Skin epidermis (tissue), 12 donors: ENCODE data around the gene TRIM8.

Source experiments
- H3K27ac ChIP-seq, 21 experiments: fragments of 200-600 bp; sonication (generic) in 11 of 21; one replicate each; pipeline ENCODE4 v1.5.0; 2020; ENCODE audit warnings: mild to moderate bottlenecking in 3 of 21, inconsistent platforms in 2 of 21, moderate library complexity in 2 of 21
- H3K4me3 ChIP-seq, 7 experiments: fragments of 200-600 bp; sonication (generic) in 2 of 7; one replicate each; pipeline ENCODE4 v1.5.0; 2020; ENCODE audit warnings: inconsistent platforms in 2 of 7, mild to moderate bottlenecking in 2 of 7, moderate library complexity in 1 of 7

The TRIM8 gene, protein sequence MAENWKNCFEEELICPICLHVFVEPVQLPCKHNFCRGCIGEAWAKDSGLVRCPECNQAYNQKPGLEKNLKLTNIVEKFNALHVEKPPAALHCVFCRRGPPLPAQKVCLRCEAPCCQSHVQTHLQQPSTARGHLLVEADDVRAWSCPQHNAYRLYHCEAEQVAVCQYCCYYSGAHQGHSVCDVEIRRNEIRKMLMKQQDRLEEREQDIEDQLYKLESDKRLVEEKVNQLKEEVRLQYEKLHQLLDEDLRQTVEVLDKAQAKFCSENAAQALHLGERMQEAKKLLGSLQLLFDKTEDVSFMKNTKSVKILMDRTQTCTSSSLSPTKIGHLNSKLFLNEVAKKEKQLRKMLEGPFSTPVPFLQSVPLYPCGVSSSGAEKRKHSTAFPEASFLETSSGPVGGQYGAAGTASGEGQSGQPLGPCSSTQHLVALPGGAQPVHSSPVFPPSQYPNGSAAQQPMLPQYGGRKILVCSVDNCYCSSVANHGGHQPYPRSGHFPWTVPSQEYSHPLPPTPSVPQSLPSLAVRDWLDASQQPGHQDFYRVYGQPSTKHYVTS

GRCh38 chr10:102644066-102644645 lies at the start of gene TRIM8:
TSS of gene TRIM8 (plus strand) at chr10:102644479. CDS start at chr10:102644618, 139 bp downstream.
- Histone ChIP-seq H3K4me3 (peak within 1 kb of the TSS; percentile 51 to 95 (median 61)), H3K27ac (peak within 1 kb of the TSS; percentile 81 to 100 (median 97))

GRCh38 chr10:102595293-102595692 lies 49.0 kb upstream of the TRIM8 start:
- no peak overlapping the region for H3K4me3 ChIP-seq
- H3K27ac ChIP-seq = peak overlapping the region in 2 of 21 experiments; percentile 12 to 17

DNA sequence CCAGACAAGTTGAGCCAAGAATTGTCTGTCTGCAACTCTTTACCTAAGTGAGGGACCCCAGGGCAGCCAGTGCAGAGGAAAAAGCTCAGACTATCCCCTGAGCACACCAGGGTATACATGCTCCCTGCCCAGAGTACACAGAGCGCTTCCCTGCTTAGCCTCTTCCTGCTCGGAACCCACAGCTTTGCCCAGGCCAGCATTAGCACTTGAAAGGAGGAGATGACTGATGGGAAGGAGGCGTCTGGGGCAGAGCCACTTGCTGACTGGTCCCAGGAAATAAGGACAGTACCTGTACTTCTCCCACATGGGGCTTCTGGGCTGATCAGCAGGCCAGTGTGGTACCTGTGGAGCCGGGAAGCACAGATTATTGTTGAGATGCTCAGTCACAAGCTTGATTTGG lies 48.4 kb upstream of the TRIM8 start:
- Histone ChIP-seq H3K4me3 (no peak overlapping the region), H3K27ac (peak overlapping the region in 6 of 21 experiments; percentile 17 to 77 (median 42))

DNA sequence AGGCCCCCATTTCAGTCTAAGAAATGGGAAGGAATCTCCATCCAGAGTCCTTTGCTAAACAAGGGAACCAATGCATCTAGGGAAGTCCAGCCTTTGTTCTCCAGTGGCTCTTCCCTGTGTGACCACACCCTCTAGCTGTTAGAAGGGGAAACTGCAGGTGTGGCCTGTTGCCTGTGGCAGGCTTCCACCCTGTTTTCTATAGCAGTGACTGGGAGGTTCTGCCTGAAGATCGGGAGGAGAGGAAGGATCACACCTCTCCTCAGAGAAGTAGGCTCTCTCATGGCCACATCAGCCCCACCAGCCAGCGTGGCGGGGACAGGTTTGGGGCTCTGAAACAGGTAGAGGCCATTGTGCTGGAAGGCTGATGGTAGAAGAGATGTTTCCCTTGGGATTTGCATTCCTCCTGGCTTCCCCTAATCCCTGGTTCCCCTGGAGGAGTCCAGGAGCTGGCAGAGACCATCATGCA lies 47.7 kb upstream of the TRIM8 start:
- Histone ChIP-seq H3K27ac (peak overlapping the region in 13 of 21 experiments; percentile 12 to 82 (median 55)), H3K4me3 (no peak overlapping the region)

DNA sequence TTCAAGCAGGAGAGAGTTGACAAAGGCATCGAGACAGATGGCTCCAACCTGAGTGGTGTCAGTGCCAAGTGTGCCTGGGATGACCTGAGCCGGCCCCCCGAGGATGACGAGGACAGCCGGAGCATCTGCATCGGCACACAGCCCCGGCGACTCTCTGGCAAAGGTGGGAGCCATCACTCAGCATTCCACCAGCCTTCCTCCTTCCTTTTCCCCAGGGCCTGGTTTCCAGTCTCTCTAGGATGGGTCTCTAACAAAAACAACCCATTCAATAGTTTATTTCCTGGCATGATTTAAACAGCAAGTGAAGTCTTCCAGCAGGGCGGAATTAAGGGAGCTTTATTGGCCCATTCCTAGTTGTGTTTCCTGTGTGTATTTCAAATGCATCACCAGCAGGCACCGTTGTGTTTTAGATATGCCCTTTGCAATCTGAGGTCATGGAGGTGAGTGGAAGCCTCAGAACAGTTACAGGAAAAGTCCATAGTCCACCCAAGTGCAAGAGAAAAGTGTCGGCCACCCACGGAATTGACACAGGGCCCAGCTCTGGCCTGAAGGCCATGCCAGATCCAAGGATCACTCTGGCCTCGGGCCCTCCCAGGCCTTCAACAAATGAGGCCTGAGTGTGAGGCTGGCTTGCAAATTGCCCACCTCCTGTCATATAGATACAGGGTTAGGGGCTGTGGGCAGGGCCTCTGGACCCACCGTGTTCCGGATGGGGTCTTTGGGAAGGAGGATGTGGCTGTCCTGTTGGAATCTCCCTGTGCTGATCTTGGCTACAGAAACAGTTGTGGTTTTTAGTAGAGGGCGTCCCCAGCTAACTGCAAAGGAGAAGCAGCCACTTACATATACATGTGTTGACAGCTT lies 46.9 kb upstream of the TRIM8 start:
- peak overlapping the region in 15 of 21 experiments; percentile 8 to 82 (median 55) for H3K27ac ChIP-seq
- no peak overlapping the region for H3K4me3 ChIP-seq

DNA sequence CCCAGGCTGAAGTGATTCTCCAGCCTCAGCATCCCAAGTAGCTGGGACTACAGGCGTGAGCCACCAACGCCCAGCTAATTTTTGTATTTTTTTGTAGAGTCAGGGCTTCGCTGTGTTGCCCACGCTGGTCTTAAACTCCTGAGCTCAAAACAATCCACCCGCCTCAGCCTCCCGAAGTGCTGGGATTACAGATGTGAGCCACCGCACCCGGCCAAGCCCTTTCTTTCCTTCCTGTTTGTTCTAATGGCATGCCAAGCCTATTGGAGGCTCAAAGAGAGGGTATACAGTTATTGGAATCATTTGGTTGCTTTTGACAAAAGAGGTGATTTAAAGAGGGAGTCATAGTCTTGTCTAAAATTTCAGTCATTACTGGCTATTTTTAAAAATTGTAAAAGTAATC lies 46.0 kb upstream of the TRIM8 start:
- Histone ChIP-seq H3K27ac (peak overlapping the region in 9 of 21 experiments; percentile 2 to 82 (median 60)), H3K4me3 (no peak overlapping the region)

GRCh38 chr10:102599565-102600327 lies 44.5 kb upstream of the TRIM8 start:
- Histone ChIP-seq H3K4me3 (no peak overlapping the region), H3K27ac (peak overlapping the region in 19 of 21 experiments; percentile 16 to 91 (median 59))

- Histone ChIP-seq H3K4me3 (no peak overlapping the region), H3K27ac (peak overlapping the region in 12 of 21 experiments; percentile 31 to 91 (median 77))
Observed at GRCh38 chr10:102600816-102601215, 43.5 kb upstream of the TRIM8 start.

- Histone ChIP-seq H3K27ac (peak overlapping the region in 15 of 21 experiments; percentile 36 to 91 (median 76)), H3K4me3 (no peak overlapping the region)
Observed at GRCh38 chr10:102601639-102602038, 42.6 kb upstream of the TRIM8 start.

DNA sequence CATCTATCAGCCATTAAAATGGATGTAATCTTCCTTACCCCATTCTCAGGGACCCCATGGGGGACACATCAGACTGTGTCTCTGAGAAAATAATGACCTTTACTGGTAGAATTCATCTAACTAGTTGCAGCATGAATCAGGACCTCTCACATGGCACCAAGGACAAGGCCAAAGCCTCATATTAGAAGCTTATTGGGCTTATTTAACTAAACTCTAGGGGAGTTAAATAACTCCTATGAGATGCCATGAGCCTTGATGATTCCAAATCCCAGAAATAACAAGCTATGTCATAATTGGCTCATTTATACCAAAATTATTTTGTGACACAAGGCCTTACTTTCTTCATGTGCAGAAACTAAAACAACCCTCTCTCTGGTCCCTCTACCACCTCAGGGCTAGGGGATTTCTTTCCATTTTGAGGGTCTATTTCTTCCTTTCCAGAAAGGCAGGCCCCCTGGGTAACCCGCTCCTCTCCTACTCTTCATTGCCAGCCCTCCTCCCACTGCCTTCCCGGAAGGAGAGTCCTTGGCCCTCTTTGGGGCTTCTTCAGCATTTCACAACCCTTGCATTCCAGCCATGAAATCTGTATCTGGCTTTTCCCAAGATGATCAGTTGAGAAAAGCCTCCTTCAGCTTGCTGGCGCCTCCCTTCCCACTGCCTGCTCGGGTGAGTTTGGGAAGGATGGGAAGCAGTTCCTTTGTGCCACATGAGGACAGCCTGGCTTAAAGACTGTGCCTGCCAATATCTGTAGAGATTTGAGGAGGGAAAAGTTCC lies 41.8 kb upstream of the TRIM8 start:
- H3K4me3 ChIP-seq = no peak overlapping the region
- peak overlapping the region in 16 of 21 experiments; percentile 30 to 91 (median 76) for H3K27ac ChIP-seq

DNA sequence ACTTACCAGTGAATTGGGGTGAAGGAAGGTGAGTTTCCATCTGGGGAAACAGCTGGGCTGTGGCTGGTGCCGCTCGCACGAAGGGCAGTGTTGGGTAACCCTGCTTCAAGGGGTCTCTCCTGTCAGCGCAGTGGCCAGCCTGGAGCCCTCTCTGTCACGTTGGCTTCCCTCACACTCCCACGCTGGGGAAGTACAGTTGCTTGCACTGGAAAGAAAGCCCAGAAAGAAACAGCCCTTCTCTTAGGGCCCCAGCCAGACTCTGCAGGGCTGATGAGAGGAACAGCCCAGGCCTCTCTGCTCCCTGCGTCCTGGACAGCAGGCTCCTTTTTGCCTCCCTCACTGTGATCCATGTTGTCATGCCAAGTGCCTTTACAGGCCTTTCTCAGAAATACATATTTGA lies 40.3 kb upstream of the TRIM8 start:
- peak overlapping the region in 11 of 21 experiments; percentile 13 to 84 (median 49) for H3K27ac ChIP-seq
- no peak overlapping the region for H3K4me3 ChIP-seq

DNA sequence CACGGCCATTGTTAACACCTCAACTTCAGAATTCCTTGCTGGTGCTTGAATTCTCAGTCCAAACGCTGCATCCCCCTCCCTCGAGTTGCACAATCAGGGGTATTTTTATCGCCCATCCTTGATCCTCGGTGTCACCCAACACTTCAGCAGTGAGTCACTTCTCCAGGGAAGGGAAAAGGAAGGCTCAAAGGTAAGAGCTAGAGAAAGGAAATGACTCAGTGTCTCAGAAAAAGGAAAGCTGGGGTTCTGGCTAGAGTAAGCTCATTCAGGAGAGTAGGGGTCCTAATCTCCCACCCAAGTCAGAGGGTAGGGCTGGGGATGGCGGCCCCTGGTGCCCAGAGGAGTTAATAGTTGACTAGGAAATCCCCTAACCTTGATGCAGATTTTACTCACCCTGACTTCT lies 39.8 kb upstream of the TRIM8 start:
- Histone ChIP-seq H3K27ac (peak overlapping the region in 10 of 21 experiments; percentile 13 to 84 (median 51)), H3K4me3 (no peak overlapping the region)

DNA sequence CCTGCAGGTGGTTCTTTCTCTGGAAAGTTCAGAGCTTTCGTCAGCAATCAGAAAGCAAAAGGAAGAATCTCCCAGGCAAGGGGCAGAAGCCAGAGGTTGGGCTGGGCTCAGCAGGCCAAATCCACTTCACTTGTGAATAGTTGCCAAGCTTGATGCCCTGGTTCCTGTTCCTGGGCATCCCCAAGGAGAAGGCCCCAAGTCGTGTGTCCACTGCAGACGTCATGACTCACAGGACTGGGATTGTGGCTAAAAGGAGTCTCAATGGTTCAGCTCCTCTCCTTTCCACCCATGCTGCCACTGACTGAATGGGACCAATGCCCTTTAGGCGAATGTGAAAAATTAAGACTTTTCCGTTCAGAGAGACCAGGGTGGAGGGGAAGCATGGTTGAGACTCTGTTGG lies 38.6 kb upstream of the TRIM8 start:
- peak overlapping the region in 1 of 21 experiments; percentile 16 for H3K27ac ChIP-seq
- H3K4me3 ChIP-seq = no peak overlapping the region

DNA sequence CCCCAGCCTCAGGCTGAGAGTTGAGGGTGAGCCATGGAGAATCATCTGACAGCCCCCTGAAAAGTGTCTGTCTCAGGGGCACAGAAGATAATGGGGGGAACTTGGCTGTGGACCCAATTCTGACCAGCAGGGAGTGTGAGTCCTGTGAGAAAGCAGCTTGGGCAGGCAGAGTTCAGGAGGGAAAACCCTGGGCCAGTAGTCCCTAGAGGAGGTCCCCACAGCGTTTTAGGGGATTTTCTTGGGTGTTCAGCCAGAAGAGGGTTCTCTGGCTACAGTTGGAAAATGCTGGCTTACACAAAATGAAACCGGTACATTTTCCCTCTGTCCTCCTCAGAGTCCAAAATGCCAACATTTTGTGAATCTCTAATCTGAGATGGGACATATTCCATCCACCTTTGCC lies 35.8 kb upstream of the TRIM8 start:
- H3K4me3 ChIP-seq = no peak overlapping the region
- H3K27ac ChIP-seq = no peak overlapping the region

DNA sequence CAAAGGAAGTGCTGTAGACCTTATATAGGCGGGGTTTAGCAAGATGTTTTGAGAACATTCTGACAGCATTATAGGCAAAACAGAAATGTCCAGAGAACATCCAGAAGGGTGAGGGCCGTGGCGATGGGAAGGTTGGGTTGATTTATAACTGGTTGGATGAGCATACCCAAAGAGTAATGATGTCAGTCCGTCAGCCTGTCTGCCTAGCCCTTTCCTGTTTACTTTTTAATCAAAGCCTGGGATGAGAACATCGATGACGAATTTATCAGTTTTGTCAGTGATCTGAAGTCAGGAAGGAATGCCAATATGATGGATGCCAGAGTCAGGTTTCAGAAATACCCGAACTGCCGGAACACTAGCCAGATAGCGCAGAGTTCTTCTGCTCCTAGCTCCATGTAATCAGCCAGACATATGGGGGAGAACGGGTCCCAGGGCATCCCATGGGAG lies 33.8 kb upstream of the TRIM8 start:
- Histone ChIP-seq H3K27ac (peak overlapping the region in 1 of 21 experiments; percentile 38), H3K4me3 (no peak overlapping the region)

DNA sequence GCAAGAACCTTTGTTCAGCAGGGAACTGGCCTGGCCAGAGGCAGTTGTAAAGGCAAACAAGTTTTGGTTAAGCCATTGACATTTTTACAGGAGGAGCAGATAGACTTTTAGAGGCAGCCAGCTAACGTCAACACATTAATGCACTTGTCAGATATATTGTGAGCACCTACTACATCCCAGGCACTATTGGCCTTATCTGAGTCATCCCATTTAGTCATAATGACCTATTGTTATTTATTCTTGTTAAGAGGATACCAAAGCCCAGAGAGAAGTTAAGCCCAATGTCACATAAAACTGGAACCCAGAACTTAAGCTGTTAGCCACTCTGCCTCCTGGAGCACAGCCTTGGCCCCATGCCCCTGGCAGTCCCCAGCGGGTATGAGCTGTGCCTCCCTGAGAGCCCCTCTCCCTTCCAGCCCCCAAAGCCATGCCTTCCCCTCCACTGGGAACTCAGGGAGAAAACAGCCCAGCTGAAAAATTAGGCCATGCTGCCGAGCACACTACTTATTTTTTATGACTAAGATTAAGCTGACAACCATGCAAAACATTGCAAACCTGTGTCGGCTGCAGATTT lies 32.7 kb upstream of the TRIM8 start:
- peak overlapping the region in 10 of 21 experiments; percentile 8 to 79 (median 40) for H3K27ac ChIP-seq

GRCh38 chr10:102612964-102613275 lies 31.4 kb upstream of the TRIM8 start:
- Histone ChIP-seq H3K27ac (peak overlapping the region in 18 of 21 experiments; percentile 3 to 79 (median 50)), H3K4me3 (no peak overlapping the region)

More for the DNA sequence above, 32.7 kb upstream of the TRIM8 start:
- no peak overlapping the region for H3K4me3 ChIP-seq

DNA sequence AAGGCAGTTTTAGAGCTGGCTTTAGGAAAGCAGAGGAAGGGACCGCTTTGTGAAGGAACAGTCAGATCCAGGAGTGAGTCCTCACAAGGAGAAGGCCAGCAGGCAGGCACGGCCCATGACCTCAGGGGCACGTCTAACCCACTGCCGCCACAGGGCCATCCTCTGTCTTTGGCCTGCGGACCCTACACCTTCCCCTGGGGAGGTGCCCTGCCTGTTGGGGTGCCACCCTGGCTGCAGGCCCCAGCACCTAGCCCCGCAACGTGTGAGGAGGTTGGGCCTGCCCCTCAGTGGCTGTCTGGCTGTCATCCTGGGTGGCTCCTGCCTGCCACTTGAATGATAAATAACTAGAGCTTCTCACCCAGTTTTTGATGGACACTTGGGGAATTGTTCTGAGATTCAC lies 31.0 kb upstream of the TRIM8 start:
- Histone ChIP-seq H3K4me3 (no peak overlapping the region), H3K27ac (peak overlapping the region in 18 of 21 experiments; percentile 12 to 79 (median 59))
